Activated naive CD4-positive, alpha-beta T cell treated with anti-CD3 and anti-CD28 coated beads, Interleukin-2, amount 50 U/mL, for 72 hours (primary cell): ENCODE data around the gene INPP4B. TPM values are rescaled to one million over a fixed set of nuclear protein-coding genes. Genes with fewer than 3 reads are reported as not detected.
A peak's percentile ranks its signal among the peaks of the same experiment; 100 is the strongest.

ENCODE experiments used
- ATAC-seq, 2 donors: fragments of 150-1000 bp; cut with Tn5 transposase; 2 replicates each; pipeline ENCODE4 v1.10.0; 2021; ENCODE audit warnings: mild to moderate bottlenecking in 2 of 2, moderate library complexity in 2 of 2
- DNase-seq, 2 donors: peaks; one replicate each; pipeline ENCODE4 v3.0.0; 2021 to 2022; ENCODE audit warnings: low spot score in 2 of 2
- H3K27ac Mint-ChIP-seq, 2 donors: one replicate each; pipeline ENCODE4 v1.8.0; 2022; ENCODE audit warnings: mild to moderate bottlenecking in 2 of 2, mixed read lengths in 2 of 2
- H3K36me3 Mint-ChIP-seq, 2 donors: one replicate each; pipeline ENCODE4 v1.8.0; 2022; ENCODE audit warnings: mixed read lengths in 2 of 2
- H3K9me3 Mint-ChIP-seq, 2 donors: one replicate each; pipeline ENCODE4 v1.8.0; 2022; ENCODE audit warnings: mixed read lengths in 2 of 2
- total RNA-seq, 2 donors: library from RNA; stranded (reverse); gene quantifications; one replicate each; pipeline ENCODE4 v1.2.3, GENCODE V29; 2022

INPP4B gene
- total RNA-seq, 2 donors from 2014 or later = 63.9 to 81.3 TPM

DNA sequence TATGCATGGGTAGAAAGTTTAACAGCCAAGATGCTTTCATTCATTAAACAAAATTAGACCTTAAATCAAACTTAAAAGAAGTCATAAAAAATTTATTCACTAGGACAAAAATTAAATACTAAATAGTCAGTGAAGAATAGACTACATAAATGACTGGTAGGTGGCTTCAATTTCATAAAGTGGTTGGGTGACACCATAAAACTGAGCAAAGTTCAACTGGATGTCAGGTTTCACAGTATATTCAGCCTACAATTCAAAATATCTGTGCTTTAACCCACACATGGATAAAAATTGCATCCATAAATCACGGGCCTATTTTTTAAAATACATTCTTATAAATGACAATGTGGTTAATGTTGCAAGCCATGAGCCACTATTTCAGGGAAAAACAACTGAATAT lies 627.4 kb downstream of the INPP4B start:
- DNase-seq (no peak), ATAC-seq (no peak)
- Mint-ChIP-seq H3K36me3 (peaks cover 4 to 25% of the 10 kb centered on the region in 2 donors), H3K27ac (no peak overlapping the region), H3K9me3 (peaks cover 0 to 4% of the 10 kb centered on the region in 2 donors)

DNA sequence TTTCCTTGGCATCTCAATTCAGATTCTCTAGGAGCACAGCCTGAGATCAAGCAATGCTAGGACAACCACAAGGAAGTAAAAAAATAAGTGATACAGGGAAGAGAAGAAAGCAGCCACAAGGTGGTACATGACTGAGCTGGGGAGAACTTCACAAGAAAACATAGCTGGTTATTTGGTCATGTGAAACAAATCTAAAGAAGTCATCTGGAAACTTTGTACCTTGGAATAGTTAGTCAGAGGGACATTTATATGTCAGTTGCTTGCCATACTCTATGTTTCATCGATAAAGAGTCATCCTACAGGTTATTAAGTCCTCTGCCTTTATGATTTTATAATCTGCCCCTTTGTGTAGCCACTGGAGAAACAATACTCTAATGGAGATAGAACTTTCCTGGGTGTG lies 634.7 kb downstream of the INPP4B start:
- Mint-ChIP-seq H3K36me3 (peaks cover 9 to 16% of the 10 kb centered on the region in 2 donors), H3K9me3 (peaks cover 0 to 3% of the 10 kb centered on the region in 2 donors), H3K27ac (peak overlapping the region in 1 of 2 donors; percentile 21)
- ATAC-seq (peak; percentile 41 to 52), DNase-seq (no peak)

DNA sequence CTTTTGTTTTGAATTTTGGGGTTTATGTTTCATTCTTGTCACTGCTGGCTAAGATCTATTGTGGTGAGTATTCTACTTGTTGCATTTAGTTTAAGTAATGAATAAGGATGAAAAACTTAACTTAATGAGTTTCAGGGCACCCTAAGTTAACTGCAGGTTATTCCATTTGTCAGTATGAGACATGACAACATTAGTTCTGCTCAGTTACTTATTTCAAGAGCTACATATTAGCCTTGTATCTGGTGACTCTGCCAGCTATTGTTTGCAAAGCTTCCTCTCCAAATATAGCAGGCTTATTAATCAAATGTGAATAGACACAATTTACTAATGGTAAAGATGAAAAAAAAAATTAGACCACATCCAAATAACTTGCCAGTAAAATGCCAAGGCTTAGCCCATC lies 642.6 kb downstream of the INPP4B start:
- Mint-ChIP-seq H3K9me3 (no peaks in the 10 kb centered on the region), H3K36me3 (peaks cover 6 to 9% of the 10 kb centered on the region in 2 donors), H3K27ac (no peak overlapping the region)
- ATAC-seq = no peak
- no peak for DNase-seq

DNA sequence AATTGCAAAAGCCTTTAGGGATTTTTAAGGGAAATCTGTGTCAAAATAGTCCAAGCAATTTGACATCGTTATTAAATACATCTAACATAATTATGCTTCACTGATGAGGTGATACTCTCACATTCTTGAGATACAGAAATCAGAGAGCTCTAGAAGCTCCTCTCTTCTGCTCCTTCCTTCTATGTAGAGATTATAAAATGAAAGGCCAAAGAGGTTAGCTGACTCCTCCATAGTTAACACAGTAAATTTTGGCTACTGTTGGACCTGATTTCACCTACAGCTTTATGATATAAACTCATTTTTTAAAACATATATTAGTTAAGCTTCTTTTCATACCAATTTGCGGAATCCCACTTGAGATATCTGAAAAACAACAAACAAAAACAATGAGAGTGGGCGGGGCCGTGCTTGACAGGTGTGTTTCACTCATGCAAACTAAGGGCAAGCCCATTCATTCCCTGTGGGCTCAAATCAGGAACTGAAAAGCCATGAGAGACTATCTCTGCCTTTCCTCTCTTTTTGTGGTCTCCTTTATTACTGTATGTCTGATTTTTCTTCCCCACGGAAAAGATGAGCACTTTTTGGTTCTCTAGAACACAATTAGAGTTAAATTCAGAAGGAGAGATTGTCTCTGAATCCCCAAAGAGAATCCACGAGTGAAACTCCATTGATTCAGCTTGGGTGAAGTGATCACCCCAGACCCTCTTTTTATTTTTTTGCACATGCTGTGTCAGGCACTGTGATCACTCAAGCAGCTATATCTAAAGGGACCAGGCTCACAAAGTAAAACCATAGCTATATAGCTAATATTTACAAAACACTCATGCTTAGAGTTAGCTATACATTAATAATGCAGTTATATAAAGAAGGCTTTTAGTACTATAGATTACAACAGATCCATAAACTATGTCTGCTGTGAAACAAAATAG lies 643.4 kb downstream of the INPP4B start:
- Mint-ChIP-seq H3K27ac (peak overlapping the region in 1 of 2 donors; percentile 15), H3K9me3 (no peaks in the 10 kb centered on the region), H3K36me3 (peaks cover 6 to 9% of the 10 kb centered on the region in 2 donors)
- ATAC-seq (no peak), DNase-seq (no peak)

DNA sequence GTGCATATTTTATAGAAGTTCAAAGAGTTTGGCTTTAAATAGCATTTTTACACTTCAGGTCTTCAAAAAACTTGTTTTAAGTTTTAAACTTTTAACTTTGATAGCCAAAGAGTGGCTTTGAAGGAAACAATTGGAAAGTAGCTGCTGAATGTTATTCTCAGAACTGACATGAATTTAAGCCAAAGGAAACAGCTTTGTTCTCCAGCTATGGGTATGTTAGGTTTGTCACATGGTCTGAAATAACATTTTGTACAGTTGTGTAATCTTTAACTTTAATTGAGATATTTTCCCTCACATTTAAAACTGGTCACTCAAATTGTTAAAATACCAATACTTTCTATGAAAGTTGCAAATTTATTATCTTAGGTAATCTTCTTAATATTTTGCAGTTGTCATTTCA lies 645.1 kb downstream of the INPP4B start:
- H3K27ac Mint-ChIP-seq = no peak overlapping the region
- H3K36me3 Mint-ChIP-seq = no peaks in the 10 kb centered on the region
- ATAC-seq = no peak
- no peaks in the 10 kb centered on the region for H3K9me3 Mint-ChIP-seq
- DNase-seq = no peak

DNA sequence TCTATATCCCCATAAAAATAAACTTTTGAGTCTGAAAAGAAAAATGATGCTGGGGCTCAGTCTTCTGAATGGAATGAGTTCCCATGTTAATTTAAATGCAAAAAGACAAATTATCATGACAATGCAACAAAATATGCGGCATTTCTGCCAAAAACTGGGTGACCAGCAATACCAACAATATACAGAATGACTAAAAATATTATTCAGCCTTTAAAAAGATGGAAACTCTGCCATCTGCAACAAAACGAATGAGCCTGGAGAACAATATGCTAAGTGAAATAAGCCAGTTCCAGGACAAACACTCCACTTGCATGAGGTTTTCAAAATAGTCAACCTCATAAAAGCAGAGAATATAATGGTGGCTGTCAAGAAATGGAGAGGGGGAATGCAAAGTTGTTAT lies 651.2 kb downstream of the INPP4B start:
- H3K27ac Mint-ChIP-seq = no peak overlapping the region
- H3K36me3 Mint-ChIP-seq = peaks cover 9 to 15% of the 10 kb centered on the region in 2 donors
- ATAC-seq (no peak), DNase-seq (no peak)
- H3K9me3 Mint-ChIP-seq = no peaks in the 10 kb centered on the region

DNA sequence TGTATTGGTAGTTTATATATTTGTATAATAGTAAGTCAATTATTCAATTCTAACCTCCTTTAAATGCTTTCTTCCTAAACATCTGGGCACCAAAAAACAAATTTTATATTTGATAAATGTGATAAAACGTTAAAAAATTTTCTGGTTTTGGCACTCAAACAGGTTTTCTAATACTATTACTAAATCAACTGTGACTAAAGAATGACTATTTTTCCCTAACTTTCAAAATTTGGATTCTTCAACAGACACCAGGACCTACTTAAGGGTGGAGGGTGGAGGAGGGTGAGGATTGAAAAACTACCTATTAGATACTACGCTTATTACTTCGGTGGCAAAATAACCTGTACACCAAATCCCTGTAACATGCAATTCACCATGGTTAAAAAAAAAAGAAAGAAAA lies 654.2 kb downstream of the INPP4B start:
- Mint-ChIP-seq H3K36me3 (peaks cover 13 to 15% of the 10 kb centered on the region in 2 donors), H3K27ac (no peak overlapping the region)
- no peak for ATAC-seq

DNA sequence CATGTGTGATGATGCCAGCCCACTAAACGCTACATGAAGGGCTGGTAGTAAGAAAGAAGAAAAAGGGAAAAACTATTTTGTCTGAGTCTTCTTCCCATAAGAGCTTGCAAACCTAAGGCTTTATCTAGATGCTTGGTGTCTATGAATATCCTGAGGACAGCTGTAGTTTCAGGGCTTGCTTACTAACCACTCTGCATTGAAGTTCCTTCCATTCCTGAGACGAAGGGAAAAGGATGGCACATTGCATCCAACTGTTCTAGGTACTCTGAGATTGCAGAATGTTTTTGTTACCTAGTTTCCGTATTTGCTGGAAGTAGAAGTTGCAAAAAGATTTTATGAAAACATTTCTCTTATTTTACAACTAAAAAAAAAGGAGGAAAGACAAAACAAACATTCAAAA lies 665.1 kb downstream of the INPP4B start:
- DNase-seq = no peak
- Mint-ChIP-seq H3K9me3 (no peaks in the 10 kb centered on the region), H3K36me3 (peaks cover 17 to 32% of the 10 kb centered on the region in 2 donors), H3K27ac (no peak overlapping the region)
- no peak for ATAC-seq

More for the DNA sequence above, 654.2 kb downstream of the INPP4B start:
- DNase-seq = no peak
- no peaks in the 10 kb centered on the region for H3K9me3 Mint-ChIP-seq

DNA sequence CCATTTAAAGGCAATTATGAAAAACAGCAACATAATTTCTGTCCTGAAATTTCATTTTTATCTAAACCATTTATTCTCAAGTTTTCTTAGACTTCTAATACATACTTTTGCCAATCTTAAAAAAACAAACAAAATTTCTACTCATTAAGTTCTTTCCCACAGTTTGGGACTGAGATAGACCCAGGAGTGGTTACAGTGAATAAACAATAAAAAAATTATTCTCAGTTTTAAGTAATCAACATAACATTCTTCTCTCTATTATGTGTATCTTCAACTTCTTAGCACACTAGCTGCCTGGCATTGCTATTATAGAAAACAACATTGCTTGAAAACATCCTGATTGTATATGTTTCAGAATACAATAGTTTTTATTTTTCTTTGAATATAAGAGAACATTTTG lies 676.9 kb downstream of the INPP4B start:
- Mint-ChIP-seq H3K9me3 (no peaks in the 10 kb centered on the region), H3K27ac (no peak overlapping the region), H3K36me3 (peaks cover 26 to 71% of the 10 kb centered on the region in 2 donors)
- DNase-seq (no peak), ATAC-seq (no peak)

DNA sequence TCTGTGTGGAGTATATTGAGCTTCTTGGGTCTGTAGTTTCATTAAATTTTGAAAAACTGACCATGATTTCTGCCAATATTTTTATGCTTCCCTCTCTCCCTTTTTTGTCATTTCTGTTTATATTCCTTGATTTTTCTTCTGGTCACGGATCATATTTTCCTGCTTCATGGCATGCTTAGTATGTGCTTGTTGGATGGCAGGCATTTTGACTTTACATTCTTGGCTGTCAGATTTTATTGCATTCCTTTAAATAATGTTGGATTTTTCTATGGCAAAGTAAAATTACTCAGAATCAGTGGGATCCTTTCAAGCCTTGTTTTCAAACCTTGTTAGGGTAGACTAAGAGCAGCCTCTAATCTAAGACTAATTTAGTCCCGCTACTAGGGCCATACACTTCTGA lies 677.9 kb downstream of the INPP4B start:
- DNase-seq = no peak
- no peak overlapping the region for H3K27ac Mint-ChIP-seq
- H3K36me3 Mint-ChIP-seq = peaks cover 22 to 65% of the 10 kb centered on the region in 2 donors
- no peak for ATAC-seq
- no peaks in the 10 kb centered on the region for H3K9me3 Mint-ChIP-seq

DNA sequence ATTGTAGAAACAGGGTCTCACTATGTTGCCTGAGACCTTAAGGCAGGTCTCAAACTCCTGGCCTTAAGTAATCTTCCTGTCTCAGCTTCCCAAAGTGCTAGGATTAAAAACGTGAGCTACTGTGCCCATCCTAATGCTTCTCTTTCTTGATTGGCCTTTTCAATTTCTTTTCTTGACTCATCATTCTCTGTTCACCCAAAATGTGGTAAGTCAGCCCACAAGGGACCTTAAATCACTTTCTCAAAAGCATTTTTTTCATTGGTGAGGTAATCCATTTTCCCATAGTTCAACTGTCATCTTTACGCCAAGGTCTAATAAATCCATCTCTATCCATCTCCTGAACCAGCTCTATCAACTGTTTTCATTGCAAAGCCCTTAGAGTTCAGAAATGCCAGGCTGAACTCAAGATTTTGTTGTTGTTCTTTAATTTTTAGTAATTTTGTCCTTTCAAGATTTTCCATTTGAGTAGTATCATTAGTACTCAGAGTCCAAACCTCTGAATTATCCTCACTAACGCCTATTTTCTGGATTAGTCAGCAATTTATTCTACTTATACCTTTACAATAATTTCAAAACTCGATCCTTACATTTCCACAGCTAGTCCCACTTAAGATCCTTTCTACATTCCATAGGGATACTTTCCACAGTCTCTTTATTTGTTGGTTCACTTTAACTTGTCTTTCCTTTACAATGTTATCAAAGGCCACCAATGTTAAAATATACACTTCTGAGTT lies 681.2 kb downstream of the INPP4B start:
- DNase-seq = no peak
- Mint-ChIP-seq H3K27ac (peak overlapping the region in 1 of 2 donors; percentile 11), H3K9me3 (no peaks in the 10 kb centered on the region), H3K36me3 (peaks cover 14 to 47% of the 10 kb centered on the region in 2 donors)
- ATAC-seq = peak in 1 of 2 donors; percentile 40

DNA sequence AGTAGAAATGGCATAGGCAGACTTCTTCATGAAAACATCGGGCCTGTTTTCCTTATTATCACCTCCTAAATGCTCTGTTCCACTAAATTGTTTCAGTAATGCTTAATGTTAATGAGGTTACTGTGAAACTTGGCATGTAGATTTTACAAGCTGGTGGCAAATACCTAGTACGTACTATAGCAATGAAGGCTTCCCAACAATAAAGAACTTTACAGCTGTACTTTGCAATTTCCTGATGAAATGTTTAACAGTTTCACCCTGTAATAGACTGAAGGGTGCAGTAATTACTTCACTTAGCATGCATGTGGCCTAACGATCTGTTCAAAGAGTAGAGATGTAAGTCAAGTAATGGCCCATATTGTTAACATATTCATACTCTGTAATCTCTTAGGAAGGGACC lies 685.0 kb downstream of the INPP4B start:
- H3K27ac Mint-ChIP-seq = no peak overlapping the region
- peaks cover 14 to 51% of the 10 kb centered on the region in 2 donors for H3K36me3 Mint-ChIP-seq
- H3K9me3 Mint-ChIP-seq = no peaks in the 10 kb centered on the region
- ATAC-seq (no peak), DNase-seq (no peak)

DNA sequence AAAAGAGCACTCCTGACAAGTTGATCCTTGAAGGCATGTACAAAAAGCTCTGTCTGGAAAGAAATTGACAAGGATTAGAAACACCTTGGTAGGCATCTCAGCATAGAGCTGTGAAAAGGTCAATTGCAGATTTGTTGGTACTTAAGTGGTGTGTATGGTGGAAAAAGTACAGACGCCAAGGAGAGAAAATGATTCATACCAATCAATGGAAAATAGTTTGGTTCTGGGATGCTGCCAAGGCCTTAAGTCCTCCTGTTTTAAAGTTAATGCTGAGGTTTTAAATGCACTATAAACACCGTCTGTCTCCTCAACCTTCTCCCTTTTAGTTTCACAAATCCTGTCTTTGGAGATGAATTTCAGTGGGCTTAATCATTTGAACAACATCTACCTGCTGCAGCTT lies 685.6 kb downstream of the INPP4B start:
- peak overlapping the region in 1 of 2 donors; percentile 6 for H3K27ac Mint-ChIP-seq
- no peak for DNase-seq
- H3K36me3 Mint-ChIP-seq = peaks cover 15 to 45% of the 10 kb centered on the region in 2 donors
- no peaks in the 10 kb centered on the region for H3K9me3 Mint-ChIP-seq
- no peak for ATAC-seq

DNA sequence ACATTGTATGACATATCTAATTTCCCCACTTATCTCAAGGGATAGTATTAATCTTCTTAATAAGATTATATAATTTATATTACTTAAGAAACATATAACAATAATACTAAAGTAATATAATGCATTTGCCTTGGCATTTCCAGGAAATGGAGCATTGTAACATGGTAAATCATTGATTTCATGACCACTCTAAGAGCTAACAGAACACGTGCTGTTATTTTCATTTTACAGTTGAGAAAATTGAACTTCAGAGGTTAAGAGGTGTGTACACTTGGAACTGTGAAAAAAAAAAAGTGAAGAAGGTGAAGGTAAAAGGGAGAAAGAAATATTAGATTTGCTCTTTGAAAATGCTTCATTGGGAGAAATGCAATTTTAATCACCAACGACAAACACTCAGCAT lies 687.1 kb downstream of the INPP4B start:
- peaks cover 18 to 42% of the 10 kb centered on the region in 2 donors for H3K36me3 Mint-ChIP-seq
- no peak for DNase-seq
- no peak for ATAC-seq
- H3K27ac Mint-ChIP-seq = no peak overlapping the region
- H3K9me3 Mint-ChIP-seq = no peaks in the 10 kb centered on the region

DNA sequence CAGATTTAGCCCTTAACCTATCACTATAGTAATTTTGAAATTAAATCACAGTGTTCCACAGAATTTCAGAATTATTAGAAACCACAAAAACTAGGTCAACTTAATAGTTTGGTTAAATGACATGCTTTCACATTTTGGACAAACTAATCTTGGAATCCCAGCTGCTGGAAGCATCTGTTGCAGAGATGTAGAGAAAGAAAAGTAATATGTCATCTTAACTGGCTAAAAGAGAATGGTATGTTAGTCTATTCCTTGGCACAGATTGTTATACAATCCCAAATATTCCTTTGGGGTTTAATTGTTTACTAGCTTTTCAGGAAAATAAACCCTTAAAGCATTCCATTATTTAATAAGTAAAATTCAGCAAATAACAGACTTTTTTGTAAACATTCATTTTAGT lies 689.8 kb downstream of the INPP4B start:
- ATAC-seq = no peak
- Mint-ChIP-seq H3K9me3 (no peaks in the 10 kb centered on the region), H3K36me3 (peaks cover 24 to 41% of the 10 kb centered on the region in 2 donors), H3K27ac (no peak overlapping the region)
- DNase-seq = no peak

DNA sequence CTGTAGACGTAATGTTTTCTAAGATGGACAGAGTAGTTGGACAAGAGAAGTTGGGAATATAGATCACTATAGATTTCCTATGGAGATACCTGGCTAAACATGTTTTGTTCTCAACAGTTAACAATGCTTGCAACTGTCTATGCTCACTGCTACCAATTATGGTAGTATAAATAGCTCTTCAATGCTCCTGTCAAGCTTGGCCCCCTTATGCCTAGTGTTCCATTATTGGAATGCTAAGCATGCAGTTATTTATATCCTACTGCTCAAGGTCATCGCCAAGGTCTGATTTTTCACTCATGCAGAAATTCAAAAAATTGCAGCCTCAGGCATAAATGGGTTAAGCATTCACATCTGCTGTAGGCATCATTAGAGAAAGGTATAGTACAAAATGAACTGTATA lies 690.8 kb downstream of the INPP4B start:
- H3K36me3 Mint-ChIP-seq = peaks cover 27 to 44% of the 10 kb centered on the region in 2 donors
- no peak overlapping the region for H3K27ac Mint-ChIP-seq
- DNase-seq (no peak), ATAC-seq (no peak)
- no peaks in the 10 kb centered on the region for H3K9me3 Mint-ChIP-seq

DNA sequence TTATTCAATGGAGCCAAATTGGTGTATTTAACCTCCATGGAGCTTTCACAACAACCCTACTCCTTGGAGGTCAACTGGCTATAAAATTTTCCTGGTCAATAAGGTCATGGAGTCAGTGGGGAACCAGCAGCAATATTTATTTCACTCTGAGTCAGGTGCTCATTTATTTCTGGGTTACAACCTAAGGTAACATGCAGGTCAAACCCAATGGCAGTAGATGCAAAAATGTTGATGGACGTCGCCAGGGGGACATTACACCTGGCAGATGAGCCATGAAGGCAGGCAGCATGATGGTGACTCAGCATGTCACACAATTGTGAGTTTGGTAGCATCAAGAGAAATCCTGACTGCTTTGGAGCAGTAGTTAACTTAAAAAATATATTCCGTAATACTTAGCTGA lies 695.6 kb downstream of the INPP4B start:
- no peak overlapping the region for H3K27ac Mint-ChIP-seq
- no peak for DNase-seq
- no peak for ATAC-seq
- peaks cover 23 to 53% of the 10 kb centered on the region in 2 donors for H3K36me3 Mint-ChIP-seq
- H3K9me3 Mint-ChIP-seq = no peaks in the 10 kb centered on the region
